Fibroblast of upper back skin (primary cell): Measurements from ENCODE around the gene COX17.
A peak's percentile ranks its signal among the peaks of the same experiment; 100 is the strongest.

Experiments
- DNase-seq: peaks from one replicate; pipeline ENCODE4 v3.0.0-alpha.2; 2013

The COX17 gene

DNA sequence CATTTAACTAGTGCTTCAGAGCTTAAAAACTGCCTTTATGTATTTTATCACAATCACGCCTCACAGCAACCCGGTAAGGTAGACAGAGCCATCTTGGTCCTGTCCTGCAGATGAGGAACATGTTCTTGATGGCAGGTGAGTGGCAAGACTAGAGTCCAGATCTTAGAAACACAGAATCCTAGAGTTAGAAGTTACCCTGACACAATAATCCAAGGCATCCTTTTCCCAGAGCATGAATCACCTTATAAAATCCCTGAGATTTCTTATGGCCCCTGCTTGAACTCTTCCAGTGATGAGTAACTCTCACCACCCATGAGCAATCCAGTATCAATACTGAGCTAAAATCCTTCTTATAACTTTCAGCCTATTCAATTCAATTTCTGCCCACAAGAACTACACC lies 33.7 kb downstream of the COX17 start:
- peak; percentile 83 for DNase-seq

DNA sequence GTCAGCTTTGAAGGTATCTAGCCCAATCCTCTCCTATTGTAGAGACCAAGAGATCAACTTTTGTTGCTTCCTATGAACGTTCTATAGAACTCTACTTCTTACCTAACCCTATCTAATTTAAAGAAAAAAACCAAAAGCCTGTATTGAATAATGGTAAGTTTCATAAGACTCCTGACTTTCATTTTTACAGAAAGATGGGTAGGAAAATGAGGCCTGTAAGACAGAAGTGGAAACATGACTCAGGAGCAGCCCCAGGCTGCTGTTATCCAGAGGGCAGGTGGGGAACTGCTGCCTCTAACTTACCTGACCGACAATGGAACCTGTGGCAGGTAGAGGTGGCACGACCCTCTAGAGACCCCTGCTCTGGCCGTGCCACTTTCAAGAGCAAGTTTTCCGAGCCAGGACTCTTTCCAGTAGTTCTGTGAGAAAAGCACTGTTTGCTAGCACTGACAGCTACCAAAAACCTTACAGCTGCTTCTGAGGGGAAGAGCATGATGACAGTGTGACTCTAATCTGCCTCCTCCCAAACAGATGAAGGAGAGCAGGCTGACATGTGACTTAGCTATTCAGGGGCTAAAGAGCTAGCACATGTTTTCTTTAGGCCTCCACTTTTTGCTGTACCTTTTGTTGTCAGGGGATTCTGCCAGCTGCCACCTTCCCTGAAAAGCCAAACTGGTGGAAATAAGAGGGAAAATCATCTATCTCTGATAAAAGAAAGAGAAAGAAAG lies 34.3 kb downstream of the COX17 start:
- DNase-seq: peak; percentile 28

DNA sequence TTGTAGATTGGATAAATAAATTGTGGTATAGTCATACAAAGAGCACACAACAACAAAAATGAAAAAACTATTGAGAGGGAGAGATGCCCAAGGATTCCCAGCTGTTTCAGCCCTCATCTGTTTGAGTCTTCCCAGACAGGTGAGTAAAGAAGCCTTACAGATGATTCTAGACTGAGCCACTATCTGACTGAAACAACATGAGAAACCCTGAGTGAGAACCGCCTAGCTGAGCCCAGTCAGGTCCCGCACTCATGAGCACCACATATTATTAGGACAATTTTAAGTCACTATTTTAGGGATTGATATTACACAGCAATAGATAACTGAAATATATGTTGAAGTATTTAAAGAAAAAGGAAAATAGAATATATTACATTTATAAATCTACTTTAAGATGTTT lies 35.8 kb downstream of the COX17 start:
- DNase-seq: no peak

DNA sequence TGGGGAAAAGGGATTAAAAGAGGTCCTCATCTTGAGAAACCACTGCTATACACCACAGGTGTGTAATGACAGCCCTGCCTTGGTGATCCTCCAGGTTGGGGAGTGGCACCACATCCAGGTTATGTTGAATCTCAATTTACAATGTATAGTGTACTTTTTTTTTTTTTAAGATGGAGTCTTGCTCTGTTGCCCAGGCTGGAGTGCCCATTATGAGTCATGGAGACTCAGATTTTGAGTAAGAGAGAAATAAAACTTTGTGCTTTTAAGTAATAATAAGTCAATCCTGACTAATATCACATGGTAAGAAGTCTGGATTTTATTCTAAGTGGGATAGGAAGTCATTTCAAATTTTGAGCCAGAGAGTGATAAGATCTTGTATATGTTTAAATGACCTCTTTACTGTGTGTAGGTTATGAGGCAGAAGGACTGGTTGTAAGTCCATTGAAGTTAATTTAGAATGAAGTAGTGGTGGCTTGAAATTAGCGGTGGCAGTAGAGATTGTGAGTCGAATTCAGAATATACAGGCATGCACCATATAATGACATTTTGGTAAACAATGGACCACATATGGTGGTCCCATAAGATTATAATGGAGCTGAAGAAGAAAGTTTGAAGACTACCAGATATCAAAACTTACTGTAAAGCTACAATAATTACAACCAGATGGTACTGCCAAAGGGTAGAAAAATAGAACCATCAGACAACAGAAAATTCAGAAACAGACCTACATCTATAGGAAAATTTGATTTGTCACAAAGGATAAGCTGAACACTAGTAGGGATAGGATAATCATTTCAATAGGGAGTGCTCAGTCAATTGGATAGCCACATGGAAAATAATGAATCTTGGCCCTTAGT lies 37.5 kb downstream of the COX17 start:
- DNase-seq: no peak

DNA sequence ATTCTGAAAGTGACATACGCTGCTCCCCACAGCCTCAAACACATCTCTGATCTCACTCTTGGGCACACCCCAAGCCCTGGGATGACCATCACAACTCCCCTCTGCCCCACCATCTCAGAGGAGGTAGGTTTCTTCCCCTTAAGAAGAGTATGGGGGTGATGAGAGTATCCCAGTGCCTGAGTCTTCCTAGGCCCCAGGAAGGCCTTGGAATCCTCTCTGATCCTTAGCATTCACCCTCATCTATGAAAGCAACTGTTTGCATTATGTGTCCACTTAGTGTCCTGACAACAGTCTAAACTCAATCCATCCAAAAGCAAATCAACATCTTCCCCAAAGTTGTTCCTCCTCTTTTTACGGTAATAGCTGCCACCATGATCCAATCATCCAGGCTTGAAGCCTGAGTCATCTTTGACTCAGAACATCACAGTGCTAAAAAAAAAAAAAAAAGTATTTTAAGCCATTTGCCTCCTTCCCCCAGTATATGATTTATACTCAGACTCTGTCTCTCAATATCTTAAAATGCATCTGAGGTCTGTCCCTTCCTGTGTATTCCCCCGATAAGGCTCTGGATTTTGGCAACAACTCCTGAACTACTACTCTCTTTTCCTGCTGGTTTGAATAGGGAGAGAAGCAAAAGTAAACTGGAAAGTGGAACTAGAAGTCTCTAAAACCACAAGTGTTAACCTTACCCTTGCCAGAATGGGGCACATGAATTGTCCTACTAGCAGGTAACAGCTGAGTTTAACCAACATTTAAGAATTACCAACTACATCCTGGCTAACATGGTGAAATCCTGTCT lies 39.3 kb downstream of the COX17 start:
- peak; percentile 95 for DNase-seq

DNA sequence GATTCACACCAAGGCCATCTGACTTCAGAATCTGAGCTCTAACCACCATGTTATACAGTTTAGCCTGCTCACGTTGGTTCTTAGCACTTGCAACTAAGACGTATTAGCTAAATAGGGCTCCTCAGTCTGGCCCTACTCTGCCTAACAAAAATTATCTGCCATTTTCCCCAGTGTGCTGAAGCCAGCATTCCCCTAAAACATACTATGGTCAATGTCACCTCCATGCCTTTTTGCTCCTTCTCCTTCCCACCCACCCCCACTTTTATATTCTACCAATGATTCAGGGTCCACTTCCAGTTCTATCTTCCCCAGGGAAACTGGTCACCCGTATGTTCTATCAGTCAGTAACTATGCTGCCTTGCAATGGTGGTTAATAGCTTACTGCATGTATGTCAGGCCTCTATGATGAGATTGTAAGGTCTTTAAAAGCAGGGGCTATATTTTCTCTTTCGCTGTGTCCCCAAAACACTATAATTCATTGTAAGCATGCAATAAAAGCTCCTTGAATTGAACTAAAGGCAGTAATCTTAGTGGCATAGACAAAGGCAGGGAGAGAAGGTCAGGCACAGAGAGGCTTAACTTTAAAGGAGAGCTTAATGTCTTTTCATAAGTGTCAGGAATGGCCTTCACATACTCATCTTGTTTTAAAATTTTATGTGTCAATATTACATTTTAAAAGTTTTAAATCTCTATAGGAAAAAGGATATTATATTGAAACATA lies 40.2 kb downstream of the COX17 start:
- no peak for DNase-seq

DNA sequence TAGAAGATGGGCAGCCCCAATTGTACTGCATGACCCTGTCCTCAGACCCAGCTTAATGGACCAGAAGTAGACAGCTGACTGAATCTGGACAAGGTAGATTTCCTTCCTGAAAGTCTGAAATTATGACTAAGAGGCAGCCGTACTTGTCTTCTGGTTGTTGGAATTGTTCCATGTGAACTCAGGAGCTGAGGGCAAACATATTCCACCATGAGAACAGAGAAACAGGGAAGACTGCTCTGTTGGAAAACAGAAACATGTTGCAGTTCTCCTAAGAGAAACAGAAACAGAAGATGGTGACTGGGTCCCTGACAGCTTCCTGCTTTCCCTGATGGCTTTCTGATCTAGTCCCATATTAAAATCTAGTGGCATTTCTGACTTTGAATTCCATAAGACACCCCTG lies 41.0 kb downstream of the COX17 start:
- DNase-seq: peak; percentile 53

DNA sequence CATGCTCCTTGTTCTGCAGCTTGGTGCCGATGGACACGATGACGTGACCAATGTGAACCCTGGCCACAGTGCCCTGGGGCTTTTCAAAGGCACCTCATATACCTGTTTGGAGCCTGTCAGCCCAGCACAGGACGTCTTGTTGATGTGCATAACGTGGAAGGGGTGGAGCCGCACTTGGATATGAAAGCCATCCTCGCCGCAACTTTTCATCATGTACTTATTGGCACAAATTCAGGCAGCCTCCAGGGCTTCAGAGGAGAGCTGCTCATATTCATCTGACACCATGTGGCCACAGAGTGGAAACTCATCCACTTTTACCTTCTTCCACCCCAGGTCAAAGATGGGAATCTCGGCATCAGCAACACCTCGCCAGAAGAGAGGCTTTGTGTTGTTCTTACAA lies 41.5 kb downstream of the COX17 start:
- peak; percentile 35 for DNase-seq

DNA sequence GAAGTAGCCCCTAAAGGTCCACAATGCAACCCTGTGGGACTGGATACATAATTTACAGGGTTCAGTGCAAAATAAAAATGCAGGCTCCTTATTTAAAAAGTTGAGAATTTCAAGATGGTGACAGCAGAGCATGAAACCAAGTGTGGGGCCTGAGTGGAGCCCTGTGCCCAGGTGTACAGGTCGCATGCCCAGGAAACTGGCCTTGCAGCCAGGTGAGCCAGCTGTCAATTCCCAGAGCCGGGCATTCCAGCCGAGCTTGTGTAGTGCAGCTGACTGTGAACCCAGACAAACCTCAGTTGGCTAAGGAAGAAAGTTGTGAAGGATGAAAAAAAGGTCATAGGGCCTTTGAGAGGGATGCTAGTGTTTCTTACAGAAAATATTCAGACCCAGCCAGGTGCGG lies 44.4 kb downstream of the COX17 start:
- no peak for DNase-seq

DNA sequence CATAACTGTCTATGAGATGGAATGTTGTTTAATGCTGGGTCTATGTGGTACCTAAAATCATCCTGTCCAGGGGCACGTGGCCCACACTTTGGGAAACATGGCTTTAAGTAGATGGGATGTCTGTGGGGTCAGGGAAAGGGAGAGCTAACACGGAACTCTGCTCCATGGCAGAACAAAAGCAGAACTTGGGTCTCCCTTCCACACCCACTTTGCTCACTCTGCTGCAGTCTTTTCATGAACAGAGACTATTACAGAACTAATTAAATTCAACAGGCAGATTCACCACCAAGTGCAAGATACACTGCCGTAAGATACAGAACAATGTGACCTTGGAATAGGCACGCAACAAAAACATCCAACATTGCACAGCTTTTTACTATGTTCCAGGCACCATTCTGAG lies 45.0 kb downstream of the COX17 start:
- no peak for DNase-seq

DNA sequence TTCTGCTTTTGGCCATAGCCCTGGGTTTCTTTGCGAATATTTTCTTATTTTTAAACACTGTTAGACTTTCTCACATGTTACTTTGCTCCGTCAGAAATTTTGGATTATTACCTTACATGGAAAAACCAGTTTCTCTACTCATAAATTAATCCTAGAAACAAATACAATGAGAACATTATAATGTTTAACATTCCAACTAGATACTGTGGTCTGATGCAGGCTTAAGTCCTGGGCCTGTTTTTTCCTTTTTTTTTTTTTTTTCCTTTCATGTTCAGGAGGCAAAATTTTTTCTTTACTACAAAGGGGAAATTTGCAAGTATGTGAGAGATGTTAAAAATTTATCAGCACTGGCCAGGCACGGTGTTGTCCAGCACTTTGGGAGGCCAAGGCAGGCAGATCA lies 45.7 kb downstream of the COX17 start:
- DNase-seq: peak; percentile 57

DNA sequence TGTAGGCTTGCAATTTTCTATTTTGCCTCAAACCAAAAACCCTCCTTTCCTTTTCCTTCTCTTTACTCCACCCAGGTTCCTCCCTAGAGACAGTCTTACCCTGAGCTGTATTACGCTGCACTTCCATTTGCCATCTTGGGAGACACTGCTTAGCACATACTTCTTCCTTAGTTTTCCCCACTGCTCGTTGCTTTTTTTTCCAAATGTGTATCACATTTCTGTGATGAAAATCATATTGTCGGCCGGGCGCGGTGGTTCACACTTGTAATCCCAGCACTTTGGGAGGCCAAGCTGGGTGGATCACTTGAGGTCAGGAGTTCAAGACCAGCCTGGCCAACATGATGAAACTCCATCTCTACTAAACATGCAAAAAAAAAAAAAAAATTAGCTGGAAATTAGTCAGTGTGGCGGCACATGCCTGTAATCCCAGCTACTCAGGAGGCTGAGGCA lies 46.3 kb downstream of the COX17 start:
- DNase-seq: no peak

DNA sequence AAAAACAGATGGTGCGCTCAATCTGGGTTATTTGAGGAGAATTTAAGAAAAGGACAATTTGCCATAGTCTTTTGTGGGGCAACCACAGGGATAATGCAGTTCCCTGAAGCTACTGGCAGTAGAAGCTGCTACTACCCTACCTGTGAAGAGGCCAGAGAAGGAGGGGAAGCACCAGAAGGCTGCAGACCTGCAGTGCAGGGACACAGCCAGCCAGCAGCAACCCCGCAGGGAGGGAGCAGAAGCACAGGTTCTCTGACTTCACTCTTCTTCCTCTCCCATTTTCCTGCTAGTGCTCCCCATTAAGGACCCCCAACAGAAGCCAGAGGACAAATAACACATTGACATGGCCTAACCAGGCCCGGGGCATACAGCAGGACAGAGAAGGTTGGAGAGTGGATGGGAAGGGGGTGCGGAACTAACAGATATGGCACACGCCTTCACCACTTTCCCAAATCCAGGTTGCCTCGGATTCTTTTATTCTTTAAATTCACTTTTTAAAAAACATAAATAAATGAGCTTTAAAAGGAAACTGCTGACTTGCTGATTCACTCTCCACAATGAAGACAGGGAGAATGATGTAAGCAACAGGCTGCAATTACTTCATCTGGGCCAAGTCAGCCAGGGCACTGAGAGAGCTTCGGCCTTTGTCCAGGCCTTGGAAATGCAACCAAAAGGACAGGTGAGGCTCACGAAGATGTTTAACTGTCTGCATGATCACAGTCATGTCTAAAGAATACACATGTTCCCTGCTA lies 46.9 kb downstream of the COX17 start:
- DNase-seq: peak; percentile 73

DNA sequence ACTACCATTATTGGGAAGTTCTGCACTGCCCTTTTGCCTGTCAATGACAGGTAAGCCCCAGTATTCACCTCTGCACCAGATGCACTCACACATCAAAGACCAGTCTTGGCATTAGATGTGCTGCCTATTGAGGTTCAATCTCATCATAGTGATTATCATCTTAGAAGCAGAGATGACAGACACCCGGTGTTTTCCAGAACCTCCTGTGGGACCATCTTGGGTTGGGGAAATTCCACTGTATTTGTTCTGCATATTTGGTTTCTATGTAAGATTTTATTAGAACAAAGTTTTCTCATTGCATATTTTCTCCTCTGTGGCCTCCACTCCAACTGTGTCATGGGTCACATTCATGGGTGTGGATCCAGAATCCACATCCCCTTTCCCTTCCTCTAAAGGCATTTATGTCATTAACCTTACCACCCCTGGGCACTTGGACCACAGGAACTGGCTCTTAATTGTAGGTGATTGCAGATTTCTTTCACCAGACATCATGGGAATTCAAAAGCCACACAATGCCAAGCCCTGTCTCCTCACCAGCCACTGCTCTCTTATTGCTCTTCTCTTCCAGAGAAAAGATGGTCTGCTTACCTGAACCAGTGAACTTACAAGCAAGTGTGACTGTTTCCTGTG lies 48.3 kb downstream of the COX17 start:
- no peak for DNase-seq

DNA sequence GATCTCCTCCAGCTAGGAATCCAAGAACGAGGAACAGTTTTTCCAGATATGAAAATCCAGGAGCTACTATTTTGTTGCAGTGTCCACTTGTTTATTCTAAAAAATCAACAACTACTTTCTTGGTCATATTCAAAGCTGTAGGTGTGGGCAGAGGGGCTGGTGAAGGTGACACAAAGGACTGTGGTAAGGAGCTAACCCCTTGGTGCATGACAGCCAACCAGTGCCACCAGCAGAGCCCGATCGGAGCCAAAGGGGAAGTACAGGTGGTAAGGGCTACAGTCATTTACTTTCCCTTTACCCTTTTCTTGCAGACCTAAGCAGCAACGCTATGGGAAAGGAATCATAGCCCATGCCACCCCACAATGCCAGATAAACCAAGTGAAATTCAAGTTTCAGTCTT lies 48.8 kb downstream of the COX17 start:
- no peak for DNase-seq

DNA sequence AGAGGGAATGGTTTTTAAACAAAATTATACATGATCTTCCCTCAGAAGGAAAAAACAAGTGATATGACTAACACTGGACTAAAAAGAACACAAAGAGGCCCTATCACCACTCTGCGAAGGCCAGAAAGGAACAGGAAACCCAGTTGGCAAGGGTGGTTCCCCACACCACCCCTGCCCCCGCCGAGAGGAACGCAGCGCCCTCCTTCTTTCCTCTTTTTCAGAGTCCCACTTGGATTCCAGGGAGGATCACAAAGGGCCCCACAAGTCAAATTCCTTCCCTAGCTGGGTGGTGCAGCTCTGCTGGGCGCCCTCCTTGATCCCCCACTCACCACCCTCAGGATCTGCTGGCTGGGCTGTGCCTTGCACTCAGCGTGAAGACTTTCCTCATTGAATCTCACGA lies 49.7 kb downstream of the COX17 start:
- DNase-seq: no peak

DNA sequence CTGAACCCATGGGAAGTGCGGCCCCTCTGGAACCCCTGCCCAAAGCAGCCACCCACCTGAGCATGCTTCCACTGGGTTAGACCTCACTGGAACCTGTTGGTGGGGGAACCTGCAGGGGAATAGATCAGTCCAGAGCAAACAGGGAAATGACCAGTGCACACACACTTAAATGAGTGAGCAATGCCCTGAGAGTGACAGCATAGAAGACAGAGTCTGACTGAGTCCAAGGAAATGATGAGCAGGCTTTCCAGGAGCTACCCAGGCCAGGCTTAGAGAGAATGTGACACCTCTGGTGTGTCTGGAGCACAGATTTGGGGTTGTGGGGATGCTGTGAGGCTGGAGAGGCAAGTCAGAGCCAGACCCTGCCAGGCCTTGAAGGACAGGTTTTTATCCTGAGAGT lies 51.0 kb downstream of the COX17 start:
- DNase-seq: no peak

DNA sequence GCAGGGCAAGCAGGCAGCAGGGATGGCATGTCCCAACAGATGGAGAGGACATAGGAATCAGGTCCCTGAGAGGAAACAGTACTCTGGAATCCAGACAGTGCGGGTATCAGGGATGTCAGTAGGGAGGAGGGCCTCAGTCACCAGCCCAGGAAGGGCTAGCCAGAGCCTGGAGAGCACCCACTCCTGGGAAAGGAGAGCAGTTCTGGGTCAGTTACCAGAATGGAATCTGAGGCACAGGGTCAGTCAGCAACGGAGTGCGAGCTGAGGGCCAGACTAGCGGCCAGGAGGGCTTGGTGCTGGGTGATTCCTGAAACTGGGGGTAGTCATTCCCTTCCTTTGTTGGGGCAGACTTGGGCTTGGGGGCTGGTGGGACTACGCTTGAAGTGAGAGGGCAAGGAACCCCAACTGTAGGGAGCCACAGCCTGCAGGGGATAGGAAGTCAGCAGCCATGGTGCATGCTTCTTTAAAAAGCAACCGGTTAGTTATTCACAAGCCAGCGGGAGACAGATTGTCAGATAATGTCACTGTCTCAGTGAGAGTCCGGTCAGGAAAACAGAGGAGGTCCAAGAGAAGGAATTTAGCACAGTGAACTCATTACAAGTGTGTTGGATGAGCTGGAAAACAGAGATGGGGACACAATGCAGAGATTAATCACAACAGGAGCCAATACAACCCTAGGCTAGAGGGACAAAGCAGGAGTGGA lies 51.6 kb downstream of the COX17 start:
- no peak for DNase-seq

DNA sequence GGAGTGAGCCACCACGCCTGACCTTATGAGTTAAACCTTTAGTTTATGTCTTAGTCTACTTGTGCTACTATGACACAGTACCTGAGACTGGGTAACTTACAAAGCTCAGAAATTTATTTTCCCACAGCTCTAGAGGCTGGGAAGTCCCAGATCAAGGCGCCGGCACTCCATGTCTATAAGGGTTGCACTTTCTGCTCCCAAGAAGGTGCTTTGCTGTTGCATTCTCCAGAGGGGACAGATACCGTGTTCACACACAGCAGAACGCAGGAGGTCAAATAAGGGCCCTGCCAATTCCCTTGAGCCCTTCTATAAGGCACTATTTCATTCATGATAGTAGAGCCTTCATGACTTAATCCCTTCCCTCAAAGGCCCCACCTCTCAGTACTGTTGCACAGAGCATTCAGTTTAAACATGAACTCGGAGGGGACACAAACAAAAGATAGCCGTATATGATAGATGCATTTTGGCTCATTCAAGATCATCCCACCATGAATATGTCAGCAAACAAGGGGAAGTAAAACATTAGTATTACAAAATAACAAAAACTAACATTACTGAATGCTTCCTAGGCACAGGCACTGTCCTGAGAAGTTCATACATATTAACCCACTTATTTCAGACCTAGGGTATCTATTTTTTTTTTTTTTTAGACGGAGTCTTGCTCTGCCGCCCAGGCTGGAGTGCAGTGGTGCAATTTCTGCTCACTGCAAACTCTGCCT lies 53.0 kb downstream of the COX17 start:
- no peak for DNase-seq

DNA sequence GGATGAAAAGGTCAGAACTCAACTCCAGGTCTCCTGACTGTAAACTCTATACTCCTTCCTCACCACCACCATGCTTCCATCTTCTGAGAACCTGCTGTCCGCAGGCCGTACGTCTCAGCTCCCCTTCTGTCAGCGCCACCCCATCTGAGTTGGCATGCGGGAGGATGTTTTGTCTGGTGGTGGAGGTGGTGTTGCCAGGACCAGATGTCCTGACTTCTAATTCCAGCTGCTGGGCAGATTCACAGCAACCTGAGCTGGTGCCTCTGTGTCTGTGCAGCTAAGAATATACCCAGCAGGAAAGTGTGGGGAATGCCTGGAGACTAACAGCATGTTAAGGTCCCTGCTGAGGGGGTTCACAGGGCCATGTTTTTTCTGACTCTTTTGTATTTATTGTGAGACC lies 56.3 kb downstream of the COX17 start:
- DNase-seq: no peak
